8988T (cell line): ENCODE measurements around the gene PANK4.

Experiments used
- DNase-seq: peaks from one replicate; pipeline ENCODE4 v3.0.0; 2011

PANK4 gene

DNA sequence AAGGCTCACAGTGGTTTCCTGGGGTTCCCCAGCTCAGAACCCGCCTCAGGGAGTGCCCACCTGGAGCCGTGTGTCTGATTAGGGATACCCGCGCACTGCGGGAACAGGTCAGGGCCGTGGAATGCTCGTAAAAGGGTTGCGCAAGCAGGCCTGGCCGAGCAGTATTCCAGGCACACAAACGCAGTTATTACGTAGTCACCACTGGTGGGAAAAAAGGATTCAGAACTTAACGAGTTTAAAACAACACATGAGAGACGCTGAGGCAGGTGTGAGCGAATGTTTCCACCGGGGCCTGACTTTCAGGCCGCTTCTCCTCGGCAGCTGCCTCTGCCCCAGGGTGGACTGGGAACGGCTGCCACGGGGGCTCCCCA lies 32.1 kb downstream of the PANK4 start:
- DNase-seq, result no peak

- DNase-seq, result no peak
Observed at GRCh38 chr1:2493691-2494322, 32.6 kb downstream of the PANK4 start.

DNA sequence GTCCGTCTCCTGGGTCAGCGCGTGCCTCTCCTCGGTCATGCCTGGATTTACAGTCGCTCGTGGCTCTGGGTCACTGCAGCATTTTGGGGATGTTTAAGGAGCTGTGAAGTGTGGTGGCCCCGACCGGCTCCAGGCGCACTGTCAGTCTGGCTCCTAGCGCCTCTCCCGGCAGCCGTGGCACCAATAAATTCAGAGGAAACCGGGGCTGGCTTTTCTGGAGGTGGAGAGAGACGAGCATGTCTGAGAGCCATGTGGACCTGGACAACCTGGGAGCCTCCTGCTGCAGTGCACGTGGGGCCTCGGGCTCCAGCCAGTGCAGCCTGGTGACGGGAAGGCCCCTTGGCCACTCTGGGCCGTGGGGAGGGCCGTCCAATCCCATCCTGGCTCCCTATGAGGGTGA lies 33.2 kb downstream of the PANK4 start:
- no peak for DNase-seq

DNA sequence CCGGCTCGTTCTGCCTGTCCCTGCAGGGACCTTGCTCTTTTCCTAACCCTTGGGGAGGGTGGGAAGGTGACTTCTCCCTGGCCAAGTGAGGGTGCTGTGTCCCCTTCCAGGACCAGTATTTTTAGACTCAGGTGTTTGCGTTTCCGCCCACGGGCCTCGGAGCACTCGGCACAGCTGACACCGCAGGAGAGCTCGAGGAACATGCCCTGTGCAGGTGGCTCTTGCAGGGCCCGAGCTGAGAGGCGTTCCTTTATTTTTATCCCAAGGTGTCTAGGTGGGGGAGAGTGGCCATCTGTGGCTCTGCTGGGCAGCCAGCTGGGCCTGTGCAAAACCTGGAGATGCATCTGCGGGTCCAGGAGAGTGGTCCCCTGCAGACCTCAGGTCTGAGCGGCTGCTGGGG lies 34.3 kb downstream of the PANK4 start:
- no peak for DNase-seq

GRCh38 chr1:2489615-2490014 lies 36.8 kb downstream of the PANK4 start:
- no peak for DNase-seq

DNA sequence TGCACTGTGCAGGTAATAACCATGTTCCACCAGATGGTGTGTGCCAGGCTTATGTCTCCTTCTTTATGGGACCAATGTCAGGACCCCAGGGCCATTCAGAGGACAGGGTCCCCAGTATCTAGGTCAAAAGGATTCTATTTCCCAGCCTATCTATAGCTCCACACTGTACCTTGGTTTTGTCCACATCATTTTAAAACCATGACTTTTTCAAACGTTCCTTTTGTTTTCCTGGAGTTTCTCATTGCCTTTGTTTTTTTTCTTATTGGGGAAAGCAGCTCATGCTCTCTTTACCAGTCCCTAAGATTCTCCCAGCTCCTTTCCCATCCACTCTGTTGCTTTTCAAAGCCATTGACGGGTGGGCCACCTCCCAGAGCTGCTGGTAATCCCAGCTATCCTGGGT lies 37.7 kb downstream of the PANK4 start:
- DNase-seq, result no peak

DNA sequence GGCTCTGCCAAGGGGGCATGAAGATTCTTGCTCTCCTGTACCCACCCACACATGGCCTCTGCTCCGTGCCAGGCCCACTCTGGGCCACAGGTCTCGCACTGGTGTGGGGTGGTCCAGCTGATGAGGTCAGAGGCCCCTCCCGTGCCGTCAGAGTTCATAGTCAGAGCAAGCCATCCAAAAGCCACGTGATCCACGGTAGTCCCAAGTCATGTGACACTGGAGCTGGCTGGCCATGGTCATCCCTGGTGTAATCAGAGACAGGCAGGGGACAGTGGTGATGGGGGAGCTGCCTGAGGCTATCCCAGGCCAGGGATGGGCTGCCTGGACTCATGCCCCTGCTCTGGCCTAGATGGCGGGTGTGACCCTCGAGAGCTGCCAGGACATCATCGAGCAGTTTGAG lies 39.8 kb downstream of the PANK4 start:
- DNase-seq, result no peak

DNA sequence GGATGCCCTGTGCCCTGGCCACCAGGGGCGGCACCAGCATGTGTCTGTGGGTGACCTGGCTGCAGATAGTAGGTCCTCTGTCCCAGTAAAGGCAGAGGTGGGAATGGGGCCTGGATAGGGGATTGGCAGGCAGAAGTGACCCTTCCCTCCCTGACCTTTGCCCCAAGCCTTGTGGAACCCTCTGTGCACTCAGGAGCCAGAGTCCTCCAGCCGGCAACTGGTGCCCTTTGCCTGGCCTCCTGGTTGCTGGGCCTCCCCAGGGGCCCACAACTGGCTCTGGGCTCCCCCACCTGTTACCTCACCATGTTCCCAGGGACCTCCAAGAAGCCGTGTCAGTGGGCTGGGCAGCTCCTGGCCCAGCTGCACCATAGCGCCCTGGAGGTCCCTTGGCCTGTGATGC lies 40.4 kb downstream of the PANK4 start:
- DNase-seq, result no peak

- DNase-seq, result no peak
Observed at GRCh38 chr1:2483970-2484369, 42.4 kb downstream of the PANK4 start.

DNA sequence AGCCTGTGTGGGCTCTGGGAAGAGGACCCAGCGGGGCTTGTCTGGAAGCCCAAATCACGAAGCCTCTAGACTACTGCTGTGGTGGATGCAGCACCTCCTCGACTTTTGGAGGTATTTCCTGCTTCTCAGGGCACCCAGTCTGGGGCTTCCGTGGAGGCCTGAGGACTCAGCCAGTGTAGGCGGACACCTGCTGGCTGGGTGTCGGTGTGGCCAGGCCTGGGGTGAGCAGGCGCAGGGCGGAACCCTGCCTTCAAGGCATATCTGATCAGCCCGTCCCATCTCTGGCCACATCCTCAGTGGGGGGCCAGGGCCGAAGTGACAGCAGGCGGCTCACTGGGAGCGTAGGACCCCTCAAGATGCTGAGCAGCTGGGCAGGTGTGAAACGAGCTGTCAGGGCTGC lies 43.4 kb downstream of the PANK4 start:
- no peak for DNase-seq

DNA sequence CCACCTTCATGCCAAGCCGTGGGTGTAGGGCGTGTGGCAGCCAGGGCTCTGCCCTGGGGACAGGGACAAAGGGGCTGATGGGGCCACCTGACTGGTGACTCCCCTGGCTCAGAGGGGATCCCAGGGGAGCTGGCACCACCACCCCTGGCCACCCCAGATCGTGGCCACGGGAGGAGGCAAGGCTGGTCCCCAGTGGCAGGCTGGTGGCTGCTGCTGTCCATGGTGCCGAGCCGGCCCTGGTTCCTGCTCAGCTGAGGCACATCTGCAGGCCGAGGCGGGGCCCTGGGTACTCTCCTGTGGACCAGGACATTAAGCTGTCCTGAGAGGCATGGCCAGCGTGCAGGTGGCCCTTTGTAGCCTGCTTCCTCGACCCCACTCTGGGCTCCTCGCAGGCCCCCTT lies 43.8 kb downstream of the PANK4 start:
- no peak for DNase-seq

DNA sequence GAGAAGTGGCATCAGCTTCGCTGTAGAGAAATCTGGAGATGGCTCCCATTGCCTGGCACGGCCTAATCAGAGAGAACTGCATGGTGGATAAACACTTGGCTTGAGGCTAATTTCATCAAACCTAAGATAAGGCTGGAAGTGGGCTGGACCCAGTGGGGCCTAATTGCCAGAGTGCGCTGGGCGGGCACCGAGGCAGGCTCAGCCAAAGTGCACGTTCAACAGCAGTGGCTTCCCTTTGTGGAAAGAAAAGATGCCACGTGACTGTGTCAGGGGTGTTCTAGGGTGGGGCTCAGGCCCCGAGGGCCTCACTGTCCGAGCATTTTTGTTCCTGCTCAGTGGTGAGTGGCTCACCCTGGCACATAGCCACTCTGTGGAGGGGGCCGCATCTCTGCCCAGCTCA lies 44.5 kb downstream of the PANK4 start:
- no peak for DNase-seq

DNA sequence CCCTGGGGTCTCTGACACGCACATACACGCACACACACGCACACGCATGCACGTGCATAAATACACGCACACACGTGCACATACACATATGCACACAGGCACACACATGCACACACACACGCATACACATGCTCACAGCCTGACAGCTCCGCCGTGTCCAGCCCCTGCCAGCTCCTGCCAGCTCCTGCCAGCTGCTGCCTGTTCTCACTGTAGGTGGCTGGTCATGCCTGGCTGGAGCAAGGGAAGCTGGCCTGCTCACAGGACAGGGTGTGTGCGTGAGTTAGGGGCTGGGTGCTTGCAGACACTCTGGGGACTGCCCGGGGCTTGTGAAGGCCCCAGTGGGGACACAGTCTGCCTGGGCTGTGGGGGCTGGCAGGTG lies 45.4 kb downstream of the PANK4 start:
- no peak for DNase-seq

DNA sequence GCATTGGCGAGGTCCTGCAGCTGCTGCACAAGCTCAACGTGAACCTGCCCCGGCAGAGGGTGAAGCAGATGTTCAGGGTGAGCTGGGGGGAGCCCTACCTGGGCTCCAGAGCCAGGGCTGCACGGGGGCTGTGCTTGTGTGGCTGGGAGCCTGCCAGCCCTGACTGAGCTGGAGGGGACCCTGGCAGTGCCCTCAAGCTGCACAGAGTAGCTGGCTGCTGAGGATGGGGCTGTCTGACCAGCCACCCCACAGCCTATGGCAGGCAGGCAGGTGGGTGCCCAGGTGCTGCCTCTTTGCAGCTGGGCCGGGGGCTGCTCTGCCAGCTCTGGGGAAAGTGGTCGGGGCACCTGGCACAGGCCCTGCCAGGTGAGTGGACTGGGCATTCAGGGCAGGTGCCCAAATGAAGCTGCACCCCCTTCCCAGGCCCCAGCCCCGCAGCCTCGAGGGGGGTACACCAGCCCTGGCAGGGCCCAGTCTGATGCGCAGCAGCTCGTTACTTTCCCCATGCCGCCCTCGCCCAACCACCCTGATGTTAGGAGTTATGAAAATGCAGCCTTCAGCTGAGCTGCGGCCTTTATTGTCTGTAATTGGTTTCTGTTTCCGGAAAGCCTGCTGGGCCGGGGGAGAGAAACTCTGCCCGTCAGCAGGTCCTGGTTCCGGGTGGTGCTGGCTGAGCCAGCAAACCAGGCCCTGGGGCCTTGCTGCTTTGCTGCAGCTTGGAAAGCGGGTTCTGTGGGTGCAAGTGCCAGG lies 46.0 kb downstream of the PANK4 start:
- no peak for DNase-seq

DNA sequence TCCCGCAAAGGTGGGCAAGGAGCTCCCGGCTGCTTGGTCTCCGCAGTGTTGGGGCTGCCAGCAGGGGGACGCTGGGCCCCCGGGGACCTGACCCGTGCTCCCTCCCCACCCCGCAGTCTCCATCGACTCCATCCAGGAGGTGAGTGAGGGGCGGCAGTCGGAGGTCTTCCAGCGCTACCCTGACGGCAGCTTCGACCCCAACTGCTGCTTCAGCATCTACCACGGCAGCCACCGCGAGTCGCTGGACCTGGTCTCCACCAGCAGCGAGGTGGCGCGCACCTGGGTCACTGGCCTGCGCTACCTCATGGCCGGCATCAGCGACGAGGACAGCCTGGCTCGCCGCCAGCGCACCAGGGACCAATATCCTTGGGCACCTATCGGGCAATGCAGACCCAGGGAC lies 46.8 kb downstream of the PANK4 start:
- DNase-seq, result no peak

- DNase-seq, result no peak
Observed at GRCh38 chr1:2479186-2479585, 47.2 kb downstream of the PANK4 start.

DNA sequence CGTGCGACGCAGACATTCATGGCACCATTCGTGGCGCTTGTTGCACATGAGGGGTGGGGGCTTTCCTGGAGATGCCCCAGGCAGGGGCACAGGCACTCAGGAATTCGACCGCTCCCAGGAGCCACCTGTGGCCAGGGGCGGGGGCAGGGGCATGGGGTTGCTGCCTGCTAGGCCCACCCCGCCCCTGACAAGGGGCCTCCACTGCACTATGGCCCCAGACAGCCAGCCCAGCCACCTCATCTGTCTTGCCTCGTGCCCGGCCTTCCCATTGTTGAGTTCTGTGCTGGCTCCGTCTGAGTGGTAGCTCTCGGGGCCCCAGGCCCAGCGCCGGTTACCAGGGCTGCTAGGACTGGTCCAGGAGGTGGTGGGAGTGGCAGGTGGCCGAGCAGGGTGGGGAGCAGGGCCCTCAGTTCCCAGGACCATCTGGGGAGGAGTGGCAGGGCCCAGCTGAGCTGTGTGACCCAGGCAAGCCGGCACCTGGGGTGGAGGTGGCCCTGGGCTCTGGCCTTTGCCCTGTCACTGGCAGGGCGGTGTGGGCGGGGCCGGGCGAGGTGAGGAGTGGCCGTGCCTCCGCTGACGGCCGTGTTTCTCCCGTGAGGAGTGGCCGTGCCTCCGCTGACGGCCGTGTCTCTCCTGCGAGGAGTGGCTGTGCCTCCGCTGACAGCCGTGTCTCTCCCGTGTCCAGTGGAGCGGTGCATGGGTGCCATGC lies 48.5 kb downstream of the PANK4 start:
- DNase-seq, result no peak

DNA sequence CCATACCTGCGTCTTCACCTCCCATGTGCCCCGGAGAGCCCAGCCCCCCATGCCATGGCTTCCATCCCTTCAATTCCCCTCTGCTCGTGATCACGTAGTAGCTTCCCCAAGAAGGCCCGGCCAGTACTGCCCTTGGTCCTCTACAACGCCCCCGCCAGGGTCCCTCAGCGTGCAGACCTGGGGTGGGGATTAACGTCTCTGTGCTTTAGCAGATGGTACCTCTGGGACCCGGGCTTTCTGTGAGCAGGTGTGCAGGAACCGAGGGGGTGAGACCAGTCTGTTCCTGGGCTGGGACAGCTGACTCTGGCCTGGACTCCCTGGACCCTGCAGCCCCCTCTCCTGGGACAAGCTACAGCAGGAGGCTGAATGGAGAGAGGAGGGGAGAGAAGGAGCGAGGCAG lies 49.1 kb downstream of the PANK4 start:
- no peak for DNase-seq

GRCh38 chr1:2476061-2476999 lies 50.1 kb downstream of the PANK4 start, which contains the start of gene PLCH2:
TSS of gene PLCH2 (plus strand) at chr1:2476289. CDS start at chr1:2476589, 300 bp downstream.
- no peak for DNase-seq

DNA sequence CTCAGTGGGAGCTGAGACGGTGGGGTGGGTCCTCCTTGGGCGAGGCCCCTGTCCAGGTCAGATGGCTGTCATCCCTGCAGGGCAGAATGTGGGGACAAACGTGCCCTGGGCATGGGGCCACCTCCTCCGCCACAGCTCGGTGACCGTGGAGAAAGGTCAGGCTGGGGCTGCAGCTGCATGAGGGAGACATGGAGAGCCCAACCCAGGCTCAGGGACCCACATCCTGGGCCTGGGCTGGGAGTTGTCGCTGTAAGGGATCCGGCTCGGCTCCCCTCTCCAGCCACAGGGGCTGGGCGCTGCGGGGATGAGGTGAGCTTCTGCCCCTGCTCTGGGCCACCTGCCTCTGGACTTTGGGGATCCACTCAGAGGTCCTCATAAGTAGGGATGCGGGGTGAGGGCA lies 50.8 kb downstream of the PANK4 start:
- no peak for DNase-seq

DNA sequence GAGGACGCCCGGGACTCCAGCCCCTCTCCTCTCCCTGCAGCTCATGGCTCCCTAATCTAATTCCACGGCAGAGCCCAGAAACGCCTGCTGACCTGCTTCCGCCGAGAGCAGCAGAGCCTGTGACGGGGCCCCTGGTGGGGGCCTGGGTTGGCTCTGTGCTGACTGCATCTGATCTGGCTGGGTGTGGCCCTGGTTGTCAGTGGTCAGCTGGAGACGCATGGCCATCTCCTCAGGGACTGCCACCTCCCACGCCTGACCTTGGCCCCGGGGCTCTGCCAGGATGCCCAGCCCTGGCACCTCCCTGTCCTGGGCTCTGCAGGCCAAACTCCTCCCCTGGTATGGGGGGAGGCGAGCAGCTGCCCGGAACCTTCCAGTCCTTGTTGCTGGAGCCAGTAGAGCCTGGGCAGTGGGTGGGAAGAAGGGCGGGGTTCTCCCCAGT lies 51.4 kb downstream of the PANK4 start:
- no peak for DNase-seq

DNA sequence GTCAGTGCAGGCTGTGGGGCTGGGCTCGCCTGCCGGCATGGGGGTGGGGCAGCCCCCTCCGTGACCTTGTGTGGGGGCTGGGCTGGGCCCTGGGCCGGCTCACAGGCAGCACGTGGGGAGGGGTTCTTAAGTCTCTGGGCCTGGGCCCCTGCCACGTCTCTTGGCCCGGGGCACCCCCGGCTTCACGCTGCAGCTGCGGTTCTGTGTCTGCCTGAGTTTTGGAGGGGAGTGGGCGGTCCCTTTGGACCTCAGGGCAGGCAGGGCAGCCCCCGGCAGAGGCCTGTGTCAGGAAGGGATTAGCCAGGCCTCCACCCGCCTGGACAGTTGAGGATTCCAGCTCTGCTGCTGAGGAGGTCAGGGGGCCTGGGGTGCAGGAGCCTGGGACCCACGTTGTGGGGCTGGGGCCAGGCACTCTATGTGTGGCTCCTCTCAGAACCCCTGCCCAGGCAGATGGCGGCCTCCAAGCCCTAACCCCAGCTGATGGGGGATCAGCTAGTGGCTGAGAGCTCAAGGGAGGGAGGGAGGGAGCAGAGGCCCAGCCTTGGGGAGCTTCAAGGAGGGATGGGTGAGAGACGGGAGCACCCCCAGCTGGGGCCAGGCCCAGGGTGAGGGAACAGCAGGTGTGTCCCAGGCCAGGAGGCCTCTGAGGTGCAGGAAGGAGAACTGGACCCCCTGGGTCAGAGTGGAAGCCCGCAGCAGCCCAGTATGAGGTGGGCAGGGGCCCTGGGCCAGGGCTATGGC lies 52.1 kb downstream of the PANK4 start:
- DNase-seq, result no peak
